Upper lobe of right lung (tissue), 1 donor: Measurements from ENCODE around the gene TMEM208. TPM values are rescaled to one million over a fixed set of nuclear protein-coding genes. Genes with fewer than 3 reads are reported as not detected.
A peak's percentile ranks its signal among the peaks of the same experiment; 100 is the strongest.

ENCODE experiments used
- ATAC-seq: fragments of 200-7000 bp; cut with Tn5 transposase; one replicate; pipeline ENCODE4 v1.9.1; 2020; ENCODE audit warnings: mild to moderate bottlenecking, moderate library complexity
- DNase-seq: peaks from one replicate; pipeline ENCODE4 v3.0.0-alpha.2; 2020
- H3K27ac ChIP-seq: fragments of 200-600 bp; one replicate; pipeline ENCODE4 v1.8.0; 2022
- H3K27me3 ChIP-seq: fragments of 200-600 bp; one replicate; pipeline ENCODE4 v1.8.0; 2022; ENCODE audit warnings: mild to moderate bottlenecking
- H3K36me3 ChIP-seq: fragments of 200-600 bp; one replicate; pipeline ENCODE4 v1.8.0; 2022
- H3K4me1 ChIP-seq: fragments of 200-600 bp; one replicate; pipeline ENCODE4 v1.8.0; 2022
- H3K4me3 ChIP-seq: fragments of 200-600 bp; one replicate; pipeline ENCODE4 v1.8.0; 2022; ENCODE audit warnings: mild to moderate bottlenecking
- H3K9me3 ChIP-seq: fragments of 200-600 bp; one replicate; pipeline ENCODE4 v1.8.0; 2022
- CTCF ChIP-seq: fragments of 200-600 bp; IDR thresholded peaks from one replicate; pipeline ENCODE4 v1.8.0; 2022; ENCODE audit warnings: antibody characterized with exemption
- intact Hi-C: fragments of 100-400 bp; cut with DNase I; formaldehyde crosslinking; loops from one replicate; pipeline ENCODE4 v1.11.0; 2022
- total RNA-seq: library from RNA; stranded (reverse); fragmentation: NEBNext Ultra II Directional; extraction: Animal tissue kit (Norgen Biotek cat#: 25700); gene quantifications from one replicate; pipeline ENCODE4 v1.2.1, GENCODE V29; 2021
- donor health status: DM: no; HTN: yes; CAD: no; lungs with severe emphysema.

TMEM208 gene
- total RNA-seq, 1 donor from 2014 or later = 39.3 TPM

GRCh38 chr16:67184995-67185650 lies 41.8 kb upstream of the TMEM208 start:
- H3K36me3 ChIP-seq = no peaks in the 10 kb centered on the region
- H3K9me3 ChIP-seq = no peaks in the 10 kb centered on the region
- ATAC-seq (peak; percentile 74), DNase-seq (peak; percentile 96)
- intact Hi-C loops = no loop called here
- no peak overlapping the region for H3K27ac ChIP-seq
- peaks cover 22% of the 10 kb centered on the region for H3K4me1 ChIP-seq
- H3K27me3 ChIP-seq = no peaks in the 10 kb centered on the region
- peak overlapping the region; percentile 79 for H3K4me3 ChIP-seq
- peak; percentile 85 for TF ChIP-seq CTCF

DNA sequence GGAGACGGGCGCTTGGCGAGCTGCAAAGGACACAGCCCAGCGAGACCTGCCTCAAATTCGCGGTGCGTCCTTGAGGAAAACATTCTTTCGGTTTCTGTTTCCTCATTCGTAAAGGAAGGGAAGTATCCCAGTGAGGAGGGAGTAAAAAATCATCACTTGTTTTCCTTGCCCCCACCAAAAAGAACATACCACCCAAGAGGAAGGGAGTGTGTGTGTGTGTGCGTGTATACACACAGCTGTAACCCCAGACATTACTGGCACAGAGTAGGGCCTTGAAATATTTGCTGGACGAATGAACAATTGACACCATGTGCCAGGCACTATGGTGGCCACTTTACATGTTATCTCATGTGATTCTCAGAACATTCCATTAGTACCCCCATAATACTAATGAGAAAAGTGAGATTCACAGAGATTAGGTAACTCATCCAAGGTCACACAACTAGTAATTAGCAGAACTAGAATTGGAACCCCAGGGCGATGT lies 41.2 kb upstream of the TMEM208 start:
- intact Hi-C loops = no loop called here
- H3K27me3 ChIP-seq = no peaks in the 10 kb centered on the region
- DNase-seq = no peak
- H3K9me3 ChIP-seq = no peaks in the 10 kb centered on the region
- peaks cover 22% of the 10 kb centered on the region for H3K4me1 ChIP-seq
- TF ChIP-seq CTCF = no peak
- H3K27ac ChIP-seq = no peak overlapping the region
- H3K4me3 ChIP-seq = peak overlapping the region; percentile 79
- ATAC-seq = no peak
- no peaks in the 10 kb centered on the region for H3K36me3 ChIP-seq

GRCh38 chr16:67186550-67186950 lies 40.4 kb upstream of the TMEM208 start:
- Histone ChIP-seq H3K36me3 (no peaks in the 10 kb centered on the region), H3K27ac (no peak overlapping the region), H3K27me3 (no peaks in the 10 kb centered on the region), H3K4me1 (peaks cover 27% of the 10 kb centered on the region), H3K9me3 (no peaks in the 10 kb centered on the region), H3K4me3 (no peak overlapping the region)
- ATAC-seq = no peak
- intact Hi-C loops = no loop called here
- no peak for TF ChIP-seq CTCF
- DNase-seq = no peak

DNA sequence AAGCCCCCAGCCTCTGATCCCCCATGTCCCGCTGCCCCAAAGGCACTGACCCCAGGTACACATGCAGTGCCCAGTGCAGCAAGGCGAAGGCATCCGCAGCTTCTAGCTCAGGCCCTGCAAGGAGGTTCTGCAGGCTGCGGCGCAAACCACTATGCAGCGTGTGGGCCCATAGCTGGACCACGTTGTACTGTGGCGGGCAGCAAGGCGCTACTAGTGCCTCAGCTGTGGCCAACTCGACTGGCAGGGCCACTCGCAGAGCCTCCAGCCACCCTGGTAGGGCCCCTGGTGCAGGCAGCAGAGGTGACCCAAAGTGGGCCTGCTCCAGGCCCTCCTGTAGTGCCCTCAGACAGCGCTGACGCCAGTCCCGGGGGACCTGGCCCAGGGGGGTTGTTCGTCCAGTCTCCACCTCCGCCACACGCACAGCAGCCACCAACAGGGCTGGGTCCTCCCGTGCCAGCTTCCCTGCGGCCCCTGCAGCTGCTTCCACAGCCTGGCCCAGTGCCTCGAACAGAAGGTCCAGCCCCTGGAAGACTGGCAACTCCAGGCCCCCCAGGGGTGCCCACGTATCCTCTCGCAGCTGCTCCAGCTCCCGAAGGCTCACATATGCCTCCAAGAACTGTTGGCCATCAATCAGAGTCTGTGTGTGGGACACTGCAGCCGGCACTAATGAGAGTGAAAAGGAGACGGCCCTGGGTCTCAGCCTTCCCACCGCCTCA lies 39.6 kb upstream of the TMEM208 start:
- Histone ChIP-seq H3K9me3 (no peaks in the 10 kb centered on the region), H3K36me3 (no peaks in the 10 kb centered on the region), H3K27ac (no peak overlapping the region), H3K4me3 (no peak overlapping the region), H3K27me3 (no peaks in the 10 kb centered on the region), H3K4me1 (peaks cover 30% of the 10 kb centered on the region)
- no peak for ATAC-seq
- no peak for DNase-seq
- no peak for TF ChIP-seq CTCF
- intact Hi-C loops = no loop called here

- peaks cover 2% of the 10 kb centered on the region for H3K36me3 ChIP-seq
- no peak overlapping the region for H3K4me3 ChIP-seq
- ATAC-seq (no peak), DNase-seq (no peak)
- H3K4me1 ChIP-seq = peaks cover 35% of the 10 kb centered on the region
- H3K27me3 ChIP-seq = no peaks in the 10 kb centered on the region
- TF ChIP-seq CTCF = no peak
- intact Hi-C loops = no loop called here
- no peaks in the 10 kb centered on the region for H3K9me3 ChIP-seq
- H3K27ac ChIP-seq = no peak overlapping the region
These were observed 38.6 kb upstream of the TMEM208 start for GRCh38 chr16:67188323-67188722.
